Muscle of arm (tissue), 12 donors: ENCODE data around the gene LRRC27. TPM values are rescaled to one million over a fixed set of nuclear protein-coding genes. Genes with fewer than 3 reads are reported as not detected.

Source experiments
- DNase-seq: peaks from one replicate; pipeline ENCODE4 v3.0.0-alpha.2; 2013
- polyA plus RNA-seq, 12 donors: library from polyadenylated mRNA; unstranded; fragments of 120-200 nt; gene quantifications; one replicate each; pipeline ENCODE4 v1.2.1, GENCODE V29; 2013; ENCODE audit not compliant: insufficient read length in 12 of 12

The LRRC27 gene
- polyA plus RNA-seq, 12 donors, result 6.0 to 21.8 (median 8.5) TPM; not detected in 1

GRCh38 chr10:132354356-132355094 lies 22.5 kb downstream of the LRRC27 start:
- no peak for DNase-seq

DNA sequence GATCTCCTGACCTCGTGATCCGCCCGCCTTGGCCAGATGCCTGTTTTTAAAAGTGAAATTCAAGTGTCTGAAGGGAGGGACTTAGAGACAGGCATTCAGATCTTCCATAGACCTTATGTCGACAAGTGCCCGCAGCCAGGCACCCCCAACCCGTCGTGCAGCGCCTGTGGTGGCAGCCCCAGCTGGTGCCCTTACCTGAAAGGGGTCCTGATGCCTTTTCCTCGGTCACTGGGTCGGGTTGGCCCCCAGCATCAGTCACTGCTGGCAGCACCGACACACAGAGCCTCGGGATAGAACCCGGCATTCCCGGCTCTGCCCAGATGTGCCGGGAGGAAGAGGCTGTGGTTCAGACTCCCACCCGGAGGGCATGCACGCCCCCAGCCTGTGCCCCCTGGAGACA lies 23.3 kb downstream of the LRRC27 start:
- DNase-seq, result no peak

GRCh38 chr10:132355754-132356153 lies 23.8 kb downstream of the LRRC27 start:
- no peak for DNase-seq

DNA sequence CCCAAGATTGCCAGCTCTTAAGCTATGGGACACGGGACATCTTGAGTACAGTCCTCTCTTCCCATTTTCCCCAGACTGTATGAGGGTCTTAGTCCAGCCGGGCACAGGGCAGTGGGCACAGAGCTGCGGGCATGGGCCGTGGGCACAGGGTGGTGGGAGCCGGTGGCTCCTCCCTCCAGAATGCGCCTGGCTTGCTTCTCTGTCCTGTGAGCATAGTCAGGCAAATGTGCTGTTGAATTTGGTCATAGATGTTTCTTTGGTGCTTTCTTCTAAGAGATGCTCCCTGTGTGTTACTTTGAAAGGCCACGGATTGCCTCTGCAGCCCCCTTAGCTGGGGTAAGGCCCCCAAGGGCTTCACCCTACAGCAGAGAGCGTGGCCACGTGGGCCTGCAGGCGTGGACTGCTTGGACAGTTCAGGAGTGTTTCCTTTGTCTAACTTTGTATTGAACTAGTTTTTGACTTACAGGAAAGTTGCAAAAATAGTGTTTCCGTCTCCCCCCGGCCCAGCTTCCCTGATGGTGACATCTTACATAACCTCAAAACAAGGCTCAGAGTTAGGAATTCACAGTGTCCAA lies 24.7 kb downstream of the LRRC27 start:
- no peak for DNase-seq

- no peak for DNase-seq
Measured at GRCh38 chr10:132357286-132358058, 25.5 kb downstream of the LRRC27 start.

DNA sequence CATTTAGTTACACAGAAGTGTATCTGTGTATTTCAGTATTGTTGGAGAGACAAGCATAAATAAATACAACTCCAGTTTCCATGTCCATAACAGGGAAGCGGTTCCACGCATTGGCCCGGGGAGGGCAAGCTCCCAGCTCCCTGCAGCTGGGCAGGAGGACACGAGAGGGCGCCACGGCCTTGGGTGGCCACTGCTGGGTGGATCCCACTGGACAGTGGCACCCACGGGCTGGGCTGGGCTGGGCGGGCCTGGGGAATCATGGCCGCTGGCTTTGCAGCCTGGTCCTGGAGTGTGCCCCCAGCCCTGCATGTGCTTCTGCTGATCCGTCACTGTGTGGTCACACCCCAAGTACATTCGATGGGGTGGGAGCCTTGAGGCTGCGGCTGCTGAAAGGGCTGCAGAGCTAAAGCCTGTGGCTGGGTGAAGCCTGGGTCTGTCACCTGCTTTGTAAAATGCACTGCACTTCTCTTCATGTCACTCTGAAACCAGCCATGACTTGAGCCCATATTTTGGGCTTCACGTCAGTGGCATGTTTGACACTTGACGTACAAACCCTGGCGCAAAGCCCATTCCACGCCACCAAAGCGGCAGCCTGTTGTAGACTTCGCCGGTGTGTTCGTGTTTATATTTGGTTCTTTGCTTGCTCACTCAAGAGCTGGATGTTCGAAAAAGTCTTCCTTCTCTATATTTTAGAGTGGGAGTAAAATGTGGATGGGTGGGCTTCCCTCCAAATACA lies 27.5 kb downstream of the LRRC27 start:
- DNase-seq, result no peak

DNA sequence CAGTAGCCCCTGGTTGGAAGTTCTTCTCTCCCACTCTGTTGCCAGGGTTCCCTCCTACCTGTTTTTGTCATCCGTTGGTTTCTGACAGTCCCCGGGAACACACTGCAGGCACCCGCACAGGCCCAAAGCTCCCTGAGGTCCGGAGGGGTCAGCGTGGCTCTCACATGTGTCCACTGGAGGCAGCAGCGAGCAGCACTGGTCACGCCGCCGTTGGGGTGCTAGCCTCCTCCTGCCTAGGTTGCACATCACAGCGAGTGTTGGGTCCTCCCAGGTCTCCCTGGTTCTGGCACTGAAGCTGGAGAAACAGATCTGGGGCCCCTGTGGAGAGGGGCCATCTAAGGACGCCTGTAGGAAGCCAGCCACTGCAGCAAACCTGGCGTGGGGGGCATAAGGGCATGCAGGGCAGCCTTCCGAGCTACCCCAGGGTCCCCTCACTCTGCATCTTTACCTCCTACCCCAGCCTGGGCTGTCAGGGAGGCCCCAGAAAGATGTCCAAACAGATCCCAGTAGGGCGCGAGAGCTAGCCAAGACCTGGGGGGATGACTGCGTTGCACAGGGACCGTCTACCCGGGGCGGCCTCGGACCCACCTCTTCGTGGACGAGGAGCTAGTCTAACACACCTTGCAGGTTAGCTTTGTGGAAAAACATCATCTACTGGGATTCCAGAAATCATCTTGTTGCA lies 28.9 kb downstream of the LRRC27 start:
- DNase-seq, result no peak

- no peak for DNase-seq
Measured at GRCh38 chr10:132361581-132362101, 29.6 kb downstream of the LRRC27 start.

DNA sequence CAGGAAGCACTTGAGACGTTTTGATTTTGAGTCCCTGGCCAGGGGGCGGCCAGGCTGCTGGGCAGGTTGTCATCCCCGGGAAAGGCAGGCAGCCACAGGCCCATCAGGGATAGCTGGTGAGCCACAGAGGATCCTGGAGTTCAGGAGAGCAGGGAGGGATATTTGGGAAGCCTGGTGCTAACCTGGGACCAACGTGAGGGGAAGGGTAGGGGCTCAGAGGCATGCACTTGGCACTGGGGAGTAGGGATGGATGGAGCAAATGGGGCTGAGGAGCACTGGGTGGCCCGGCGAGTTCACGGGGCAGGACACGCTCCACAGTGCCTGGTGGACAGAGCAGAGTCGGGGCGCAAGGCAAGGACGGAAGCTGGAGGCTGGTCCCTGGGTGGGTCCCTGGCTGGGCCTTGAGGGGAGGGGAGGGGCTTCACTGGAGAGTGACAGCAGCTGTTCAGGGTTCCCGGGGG lies 30.2 kb downstream of the LRRC27 start:
- no peak for DNase-seq

- no peak for DNase-seq
Measured at GRCh38 chr10:132363376-132363775, 31.4 kb downstream of the LRRC27 start.

DNA sequence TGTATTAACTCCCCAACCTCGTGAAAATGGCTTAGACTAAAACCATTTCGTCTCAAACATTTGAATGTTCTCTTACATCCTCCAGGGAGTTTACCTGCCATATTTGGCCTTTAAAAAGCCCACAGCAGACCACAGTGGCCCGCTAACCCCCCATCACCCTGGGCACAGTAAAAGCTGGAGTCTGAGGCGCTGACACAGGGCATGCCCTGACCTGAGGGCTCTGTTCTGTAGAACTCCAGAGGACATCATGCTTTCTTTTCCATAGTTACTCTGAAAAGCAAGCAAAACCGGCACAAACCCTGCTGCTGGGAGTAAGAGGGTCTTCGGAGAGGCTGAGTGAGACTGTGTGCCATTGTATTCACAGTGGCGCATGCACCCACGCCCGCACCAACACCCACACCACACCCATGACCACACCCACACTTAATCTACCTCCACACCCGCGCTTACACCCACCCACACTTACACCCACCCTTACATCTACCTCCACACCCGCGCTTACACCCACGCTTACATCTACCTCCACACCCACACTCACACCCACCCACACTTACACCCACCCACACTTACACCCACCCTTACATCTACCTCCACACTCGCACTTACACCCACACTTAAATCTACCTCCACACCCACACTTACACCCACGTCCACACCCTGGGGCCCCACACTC lies 32.1 kb downstream of the LRRC27 start:
- no peak for DNase-seq

DNA sequence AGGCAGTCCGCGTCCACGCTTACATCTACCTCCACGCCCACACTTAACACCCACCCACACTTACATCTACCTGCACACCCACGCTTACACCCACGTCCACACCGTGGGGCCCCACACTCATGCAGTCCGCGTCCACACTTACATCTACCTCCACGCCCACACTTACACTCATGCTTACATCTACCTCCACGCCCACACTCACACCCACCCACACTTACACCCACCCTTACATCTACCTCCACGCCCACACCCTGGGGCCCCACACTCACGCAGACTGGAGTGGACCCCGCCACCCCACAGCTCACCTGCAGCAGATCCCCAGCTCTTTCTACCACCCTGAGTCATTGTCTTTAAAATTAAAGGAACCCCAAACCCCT lies 32.6 kb downstream of the LRRC27 start:
- no peak for DNase-seq

GRCh38 chr10:132365102-132365501 lies 33.1 kb downstream of the LRRC27 start:
- DNase-seq, result no peak

- DNase-seq, result no peak
Measured at GRCh38 chr10:132366006-132366405, 34.0 kb downstream of the LRRC27 start.

DNA sequence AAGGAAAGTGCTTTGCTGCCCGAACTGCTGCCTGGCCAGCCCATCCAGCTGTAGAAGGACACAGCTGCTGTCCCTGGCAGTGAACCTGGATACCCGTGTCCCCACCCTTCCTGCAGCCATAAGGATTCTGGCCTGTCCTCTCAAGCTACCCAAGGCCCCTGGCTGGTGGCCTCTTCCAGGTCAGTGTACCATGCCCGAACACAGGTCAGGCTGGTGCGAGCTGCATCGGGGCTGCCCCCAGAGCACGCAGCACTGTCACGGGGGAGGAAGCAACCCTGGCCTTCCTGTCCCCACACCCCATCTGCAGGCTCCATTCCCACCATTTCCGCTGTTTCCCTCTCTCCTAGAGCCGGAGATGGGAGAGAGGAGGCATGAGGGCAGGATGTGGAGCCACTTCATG lies 34.5 kb downstream of the LRRC27 start:
- no peak for DNase-seq

- DNase-seq, result no peak
Measured at GRCh38 chr10:132368391-132368790, 36.4 kb downstream of the LRRC27 start.

GRCh38 chr10:132368881-132369635 lies 37.1 kb downstream of the LRRC27 start:
- no peak for DNase-seq

- DNase-seq, result no peak
Measured at GRCh38 chr10:132369636-132370185, 37.7 kb downstream of the LRRC27 start.
